Sigmoid colon (tissue), 7 donors: ENCODE data around the gene LAMB1. TPM values are rescaled to one million over a fixed set of nuclear protein-coding genes. Genes with fewer than 3 reads are reported as not detected.

Experiments used
- DNase-seq: peaks from one replicate; pipeline ENCODE4 v3.0.0-alpha.2; 2019
- H3K27ac ChIP-seq, 4 donors: fragments of 200-600 bp; sonication (generic); one replicate each; pipeline ENCODE4 v1.5.1; 2016 to 2019; ENCODE audit warnings: mild to moderate bottlenecking in 1 of 4
- H3K27me3 ChIP-seq, 3 donors: fragments of 200-600 bp; sonication (generic); one replicate each; pipeline ENCODE4 v1.5.1; 2019; ENCODE audit warnings: mild to moderate bottlenecking in 1 of 3
- H3K36me3 ChIP-seq, 4 donors: fragments of 200-600 bp; sonication (generic); one replicate each; pipeline ENCODE4 v1.5.1; 2016 to 2019
- H3K4me1 ChIP-seq, 4 donors: fragments of 200-600 bp; sonication (generic); one replicate each; pipeline ENCODE4 v1.5.1; 2017 to 2019
- H3K4me3 ChIP-seq, 4 donors: fragments of 200-600 bp; sonication (generic); one replicate each; pipeline ENCODE4 v1.5.1; 2017 to 2019; ENCODE audit warnings: mild to moderate bottlenecking in 2 of 4, moderate library complexity in 1 of 4
- H3K9me3 ChIP-seq, 4 donors: fragments of 200-600 bp in 3 of 4; sonication (generic) in 3 of 4; one replicate each; pipeline versions ENCODE4 v1.5.1 to v1.6.1; 2013 to 2019
- EP300 ChIP-seq, 4 donors: sonication (generic); formaldehyde crosslinking; IDR thresholded peaks; one replicate each; pipeline ENCODE4 v1.6.1; 2017; ENCODE audit warnings: antibody characterized with exemption in 4 of 4
- POLR2A ChIP-seq, 2 donors: fragments of 450-650 bp; IDR thresholded peaks; one replicate each; pipeline ENCODE4 v1.6.1; 2016; ENCODE audit warnings: antibody characterized with exemption in 2 of 2, mild to moderate bottlenecking in 2 of 2, moderate library complexity in 2 of 2
- POLR2AphosphoS5 ChIP-seq, 4 donors: sonication (generic); formaldehyde crosslinking; IDR thresholded peaks; one replicate each; pipeline ENCODE4 v1.6.1; 2017; ENCODE audit warnings: antibody characterized with exemption in 4 of 4
- WGBS, 2 donors: extraction: QIAGEN DNeasy Blood & Tissue Kit; methylation state at CpG; one replicate each; pipeline ENCODE4 v1.1.7; 2013; 5-methylcytosine and 5-hydroxymethylcytosine counted together
- intact Hi-C: fragments of 100-400 bp; cut with DNase I; formaldehyde crosslinking; loops from one replicate; pipeline ENCODE4 v1.15.1; 2023
- polyA plus RNA-seq, 3 donors: library from polyadenylated mRNA; stranded (reverse); fragments of 200-250 nt; gene quantifications; one replicate each; pipeline ENCODE4 v1.2.3, GENCODE V29; 2013
- total RNA-seq, 4 donors: library from RNA; depleted of rRNA; stranded (reverse); fragments of >200 nt; gene quantifications; one replicate each; pipeline ENCODE4 v1.1.0, GENCODE V29; 2016
- TF ChIP-seq, protein P1 (sequence below), 4 experiments: fragments of 450-650 bp in 3 of 4; fragments of 200-600 bp in 1 of 4; IDR thresholded peaks; one replicate each; pipeline ENCODE4 v1.5.1; 2016 to 2019; ENCODE audit warnings: antibody characterized with exemption in 4 of 4, mild to moderate bottlenecking in 3 of 4, moderate library complexity in 2 of 4
- donor health status: healthy with polysubstance abuse.
- donor health status: Bipolar disorder and iron deficiency.
- donor health status: healthy.

The LAMB1 gene
- total and polyA plus RNA-seq, 7 donors: 16.9 to 246 (median 161) TPM

- H3K27me3 ChIP-seq: no peaks in the 10 kb centered on the region
- WGBS, 2 donors: 89 to 94% methylated on average over 9 of the region's 9 CpGs
- H3K36me3 ChIP-seq: peaks cover 15 to 94% (median 38%) of the 10 kb centered on the region in 4 donors
- TF ChIP-seq, protein P1, sequence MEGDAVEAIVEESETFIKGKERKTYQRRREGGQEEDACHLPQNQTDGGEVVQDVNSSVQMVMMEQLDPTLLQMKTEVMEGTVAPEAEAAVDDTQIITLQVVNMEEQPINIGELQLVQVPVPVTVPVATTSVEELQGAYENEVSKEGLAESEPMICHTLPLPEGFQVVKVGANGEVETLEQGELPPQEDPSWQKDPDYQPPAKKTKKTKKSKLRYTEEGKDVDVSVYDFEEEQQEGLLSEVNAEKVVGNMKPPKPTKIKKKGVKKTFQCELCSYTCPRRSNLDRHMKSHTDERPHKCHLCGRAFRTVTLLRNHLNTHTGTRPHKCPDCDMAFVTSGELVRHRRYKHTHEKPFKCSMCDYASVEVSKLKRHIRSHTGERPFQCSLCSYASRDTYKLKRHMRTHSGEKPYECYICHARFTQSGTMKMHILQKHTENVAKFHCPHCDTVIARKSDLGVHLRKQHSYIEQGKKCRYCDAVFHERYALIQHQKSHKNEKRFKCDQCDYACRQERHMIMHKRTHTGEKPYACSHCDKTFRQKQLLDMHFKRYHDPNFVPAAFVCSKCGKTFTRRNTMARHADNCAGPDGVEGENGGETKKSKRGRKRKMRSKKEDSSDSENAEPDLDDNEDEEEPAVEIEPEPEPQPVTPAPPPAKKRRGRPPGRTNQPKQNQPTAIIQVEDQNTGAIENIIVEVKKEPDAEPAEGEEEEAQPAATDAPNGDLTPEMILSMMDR (IDR thresholded peaks at IDR 0.05): no peak
- peak overlapping the region; percentile 51 to 74 (median 69) for H3K27ac ChIP-seq
- no peak overlapping the region for H3K4me3 ChIP-seq
- intact Hi-C loops: no loop called here
- no peaks in the 10 kb centered on the region for H3K9me3 ChIP-seq
- H3K4me1 ChIP-seq: peaks cover 0 to 62% (median 44%) of the 10 kb centered on the region in 4 donors
- no peak for DNase-seq
Observed at GRCh38 chr7:107951896-107952295, 51.1 kb downstream of the LAMB1 start.

DNA sequence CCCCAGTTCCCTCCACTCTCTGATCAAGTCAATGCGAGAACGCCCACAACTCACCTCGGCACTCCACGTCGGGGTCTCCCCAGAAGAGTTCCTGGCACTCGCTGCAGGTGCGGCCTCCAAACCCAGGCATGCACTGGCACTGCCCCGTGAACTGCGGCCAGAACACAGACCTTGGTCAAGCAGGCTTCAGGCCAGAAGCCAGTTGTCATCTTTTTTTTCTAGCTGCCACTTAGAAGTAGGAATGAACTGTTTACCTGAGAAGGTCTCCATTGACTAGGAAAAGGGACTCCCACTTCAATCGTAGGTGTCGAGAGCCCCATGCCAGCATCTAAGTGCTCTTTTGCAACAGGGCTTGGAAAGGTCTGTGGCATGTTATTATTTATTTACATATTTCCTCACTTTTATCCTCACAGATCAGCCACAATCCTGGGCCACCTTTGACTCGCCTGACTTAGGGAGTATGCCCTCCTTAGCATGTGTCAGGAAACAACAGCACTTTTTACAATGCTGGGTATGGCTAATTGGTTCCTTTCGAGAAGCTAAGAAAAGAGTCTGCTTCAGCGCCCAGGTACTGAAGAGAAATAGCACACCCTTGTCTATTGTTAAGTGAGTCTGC lies 51.7 kb downstream of the LAMB1 start:
- WGBS, 2 donors: 95% methylated on average over 14 of the region's 14 CpGs
- no peak for DNase-seq

DNA sequence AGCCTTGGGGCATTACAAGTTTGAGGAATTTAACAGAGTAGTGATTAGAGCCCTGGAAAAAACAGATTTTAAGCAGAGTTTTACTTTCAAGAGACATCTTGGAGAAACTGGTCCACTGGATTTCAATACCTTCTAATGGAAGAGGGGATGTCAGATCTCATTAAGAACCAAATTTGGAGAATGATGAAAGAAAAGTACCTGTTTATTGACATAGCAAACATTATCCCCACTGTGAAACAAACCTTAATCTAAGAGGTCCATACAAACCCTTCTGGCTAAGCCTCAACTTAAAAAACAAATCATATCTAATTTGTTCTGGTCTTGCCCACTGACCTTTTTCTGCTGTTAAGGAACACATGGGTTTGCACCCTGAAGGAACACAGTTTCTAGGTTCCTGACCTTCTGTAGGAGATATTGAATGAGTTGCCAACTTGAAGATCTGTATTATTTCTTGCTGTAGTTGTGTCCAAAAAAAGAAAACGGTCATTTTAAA lies 53.5 kb downstream of the LAMB1 start:
- H3K27ac ChIP-seq: peak overlapping the region in 3 of 4 donors; percentile 38 to 68 (median 59)
- no peaks in the 10 kb centered on the region for H3K27me3 ChIP-seq
- H3K4me1 ChIP-seq: peaks cover 0 to 73% (median 64%) of the 10 kb centered on the region in 4 donors
- no peak for TF ChIP-seq POLR2AphosphoS5 (IDR thresholded peaks at IDR 0.05)
- TF ChIP-seq, protein P1 (IDR thresholded peaks at IDR 0.05): no peak
- no peak for TF ChIP-seq EP300 (IDR thresholded peaks at IDR 0.05)
- no peak for TF ChIP-seq POLR2A (IDR thresholded peaks at IDR 0.05)
- 71 to 72% methylated on average over 1 of the region's 1 CpG for WGBS, 2 donors
- no peak for DNase-seq
- H3K36me3 ChIP-seq: peaks cover 9 to 81% (median 28%) of the 10 kb centered on the region in 4 donors
- H3K4me3 ChIP-seq: no peak overlapping the region
- H3K9me3 ChIP-seq: no peaks in the 10 kb centered on the region
- intact Hi-C loops: no loop called here

More for the DNA sequence above, 51.7 kb downstream of the LAMB1 start:
- H3K4me1 ChIP-seq: peaks cover 0 to 57% (median 51%) of the 10 kb centered on the region in 4 donors
- H3K36me3 ChIP-seq: peaks cover 15 to 88% (median 39%) of the 10 kb centered on the region in 4 donors
- intact Hi-C loops: no loop called here
- no peak overlapping the region for H3K4me3 ChIP-seq
- peak overlapping the region; percentile 51 to 74 (median 69) for H3K27ac ChIP-seq
- TF ChIP-seq POLR2A (IDR thresholded peaks at IDR 0.05) (no peak), EP300 (IDR thresholded peaks at IDR 0.05) (no peak), POLR2AphosphoS5 (IDR thresholded peaks at IDR 0.05) (no peak)
- TF ChIP-seq, protein P1 (IDR thresholded peaks at IDR 0.05): no peak
- H3K27me3 ChIP-seq: no peaks in the 10 kb centered on the region
- H3K9me3 ChIP-seq: no peaks in the 10 kb centered on the region

DNA sequence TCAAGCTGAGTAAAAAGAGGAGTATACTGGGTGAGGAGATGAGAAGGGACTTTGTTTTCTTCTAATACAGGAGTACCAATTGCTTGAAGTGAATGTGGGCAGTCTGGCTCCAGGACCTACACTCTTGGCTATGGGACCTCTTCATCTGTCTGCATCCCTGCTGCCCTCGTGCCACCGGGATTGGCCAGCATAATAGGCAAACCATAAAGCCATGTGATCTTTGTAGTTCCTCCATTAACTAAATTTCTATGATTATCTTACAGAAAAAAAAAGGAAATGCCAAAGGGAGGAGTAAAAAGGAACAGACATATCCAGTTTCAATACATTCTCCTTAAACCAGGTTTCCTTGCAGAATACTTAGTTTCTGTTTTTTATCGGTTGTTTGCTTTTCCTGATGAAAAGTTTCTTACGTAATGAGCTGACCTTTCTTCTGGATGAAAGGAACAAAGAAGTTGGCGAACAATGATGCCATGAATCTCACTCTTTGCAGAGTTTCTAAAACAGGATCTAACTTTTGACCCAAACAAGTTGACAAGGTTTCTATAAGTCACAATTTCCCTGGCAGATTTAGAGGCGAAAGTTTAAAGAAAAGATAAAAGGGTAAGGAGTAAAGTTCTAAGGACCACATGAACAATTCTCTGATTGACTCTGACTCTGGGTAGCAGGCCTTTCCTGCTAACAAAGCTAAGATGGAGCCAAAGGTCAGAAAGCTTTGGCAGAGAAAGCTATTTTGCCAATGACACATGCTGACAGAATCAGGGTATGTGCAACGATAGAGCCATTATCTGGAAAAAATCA lies 54.1 kb downstream of the LAMB1 start:
- intact Hi-C loops: no loop called here
- TF ChIP-seq POLR2A (IDR thresholded peaks at IDR 0.05) (no peak), EP300 (IDR thresholded peaks at IDR 0.05) (no peak), POLR2AphosphoS5 (IDR thresholded peaks at IDR 0.05) (no peak)
- TF ChIP-seq, protein P1 (IDR thresholded peaks at IDR 0.05): no peak
- no peak for DNase-seq
- 80 to 86% methylated on average over 7 of the region's 7 CpGs for WGBS, 2 donors
- Histone ChIP-seq H3K4me3 (no peak overlapping the region), H3K27ac (peak overlapping the region; percentile 13 to 68 (median 48)), H3K4me1 (peaks cover 0 to 71% (median 61%) of the 10 kb centered on the region in 4 donors), H3K9me3 (no peaks in the 10 kb centered on the region), H3K27me3 (no peaks in the 10 kb centered on the region), H3K36me3 (peaks cover 8 to 81% (median 28%) of the 10 kb centered on the region in 4 donors)
